Embryonic facial prominence (tissue), 1 donor: ENCODE measurements around the gene CDT1.

ENCODE experiments used
- DNase-seq: peaks from one replicate; pipeline ENCODE4 v3.0.0-alpha.2; 2016; ENCODE audit errors: extremely low spot score

CDT1 gene

DNA sequence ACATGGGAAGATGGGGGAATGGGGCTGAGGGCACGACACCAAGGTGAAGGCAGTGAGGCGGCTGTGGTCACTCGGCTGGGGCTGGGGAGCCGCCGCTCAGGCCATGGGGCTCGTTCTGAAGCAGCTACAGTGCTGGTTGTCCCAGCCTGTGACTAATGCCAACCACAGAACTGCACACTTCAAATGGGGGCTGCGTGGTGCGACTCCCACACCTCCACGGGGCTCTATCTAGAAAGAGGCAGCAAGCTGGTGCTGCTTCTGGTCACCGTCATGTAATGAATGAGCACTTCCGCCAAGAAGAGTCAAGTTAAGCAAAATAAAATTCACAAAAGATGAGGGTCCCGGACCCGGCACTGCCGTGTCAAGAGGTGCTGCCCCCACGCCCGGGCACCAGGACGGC, 33.2 kb downstream of the CDT1 start:
- no peak for DNase-seq

DNA sequence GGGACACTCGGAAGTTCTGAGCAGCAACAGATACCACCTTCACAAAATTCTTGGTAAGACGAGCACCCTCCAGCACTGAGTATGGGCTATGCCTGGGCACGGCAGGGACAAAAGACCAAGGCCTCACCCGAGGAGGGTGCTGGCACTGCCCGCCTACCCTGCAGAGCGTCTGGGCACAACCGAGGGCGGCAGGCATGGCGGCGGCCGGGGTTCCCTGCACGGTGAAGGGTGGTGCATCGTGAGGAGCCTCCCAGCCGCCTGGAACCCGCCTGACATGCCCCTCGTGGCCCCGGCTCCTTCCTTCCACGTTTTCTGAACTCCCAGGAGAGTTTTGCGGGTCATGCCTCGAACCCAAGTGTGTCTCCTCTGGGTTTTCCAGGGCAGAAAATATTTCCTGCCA, 34.2 kb downstream of the CDT1 start:
- DNase-seq = no peak

DNA sequence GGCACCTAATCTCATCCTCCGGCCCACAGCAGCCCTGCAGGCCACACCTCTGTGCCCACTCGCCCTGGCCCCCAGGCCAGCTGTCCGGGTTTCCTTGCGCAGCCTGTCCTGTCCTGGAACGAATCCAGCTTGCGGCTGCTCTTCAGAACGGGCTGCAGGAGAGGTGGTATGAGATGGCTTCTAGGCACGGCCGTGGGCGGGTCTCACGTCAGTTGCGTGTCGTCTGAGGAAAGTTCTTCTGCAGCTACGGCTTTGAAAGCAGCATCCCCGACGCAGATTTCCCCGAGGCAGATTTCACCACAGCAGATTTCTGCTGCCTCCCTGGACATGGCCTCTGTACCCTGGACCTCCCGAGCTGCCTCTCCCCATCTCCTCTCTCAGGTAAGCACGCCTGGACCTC, 35.0 kb downstream of the CDT1 start:
- DNase-seq = no peak

DNA sequence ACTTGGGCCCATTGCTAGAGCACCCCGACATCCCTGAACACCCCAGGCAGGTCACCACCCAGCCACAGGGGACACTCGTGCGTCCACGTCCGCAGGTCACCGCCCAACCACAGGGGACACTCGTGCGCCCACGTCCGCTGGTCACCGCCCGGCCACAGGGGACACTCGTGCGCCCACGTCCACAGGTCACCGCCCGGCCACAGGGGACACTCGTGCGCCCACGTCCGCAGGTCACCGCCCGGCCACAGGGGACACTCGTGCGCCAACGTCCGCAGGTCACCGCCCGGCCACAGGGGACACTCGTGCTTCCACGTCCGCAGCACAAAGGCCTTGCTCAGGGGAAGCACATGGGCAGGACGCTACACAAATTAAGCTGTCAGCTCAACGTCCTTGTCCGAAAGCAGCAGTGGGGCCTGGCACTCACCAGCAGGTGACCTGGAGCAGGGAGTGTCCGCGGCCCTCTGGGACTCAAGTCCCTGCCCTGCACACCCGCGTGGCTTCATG, 35.5 kb downstream of the CDT1 start:
- DNase-seq = no peak

DNA sequence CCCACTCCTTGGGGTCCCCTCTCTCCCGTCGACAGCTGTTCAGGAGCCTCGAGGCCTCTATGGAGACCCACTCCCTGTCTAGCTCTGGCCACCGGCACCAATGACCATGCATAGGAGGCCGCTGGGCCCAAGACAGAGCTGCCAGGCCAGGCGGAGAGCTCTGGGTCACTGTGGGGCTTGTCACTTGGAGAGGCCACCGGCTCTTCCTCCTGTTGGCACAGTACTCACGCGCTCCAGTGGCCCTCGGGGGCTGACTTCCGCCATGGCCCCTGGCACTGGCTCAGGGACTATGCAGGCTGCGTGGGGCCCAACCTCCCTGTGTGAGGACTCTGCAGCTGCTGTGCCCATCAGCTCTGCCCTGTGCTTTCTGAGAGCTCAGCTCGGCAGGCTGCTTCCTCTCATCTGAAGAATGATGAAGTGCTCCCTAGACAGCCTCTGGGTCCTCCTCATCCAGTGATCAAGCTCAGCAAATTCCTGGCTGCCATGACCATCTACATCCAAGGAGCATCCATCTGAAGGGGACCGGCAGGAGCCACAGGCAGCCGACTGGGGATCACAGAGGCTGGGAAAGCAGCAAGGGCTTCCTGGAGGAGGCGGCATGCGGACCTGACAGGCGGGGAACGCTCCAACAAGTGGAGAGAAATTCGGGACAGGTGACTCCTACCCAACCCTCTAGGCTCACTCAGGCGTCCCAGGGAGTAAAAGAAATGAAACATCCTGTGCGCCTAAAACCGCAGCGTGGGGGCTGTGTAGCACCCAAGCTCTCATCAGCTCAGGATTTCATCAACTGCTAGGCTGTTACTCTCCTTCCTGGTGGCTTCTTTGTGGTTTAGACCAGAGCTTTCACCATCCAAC, 36.4 kb downstream of the CDT1 start:
- no peak for DNase-seq

DNA sequence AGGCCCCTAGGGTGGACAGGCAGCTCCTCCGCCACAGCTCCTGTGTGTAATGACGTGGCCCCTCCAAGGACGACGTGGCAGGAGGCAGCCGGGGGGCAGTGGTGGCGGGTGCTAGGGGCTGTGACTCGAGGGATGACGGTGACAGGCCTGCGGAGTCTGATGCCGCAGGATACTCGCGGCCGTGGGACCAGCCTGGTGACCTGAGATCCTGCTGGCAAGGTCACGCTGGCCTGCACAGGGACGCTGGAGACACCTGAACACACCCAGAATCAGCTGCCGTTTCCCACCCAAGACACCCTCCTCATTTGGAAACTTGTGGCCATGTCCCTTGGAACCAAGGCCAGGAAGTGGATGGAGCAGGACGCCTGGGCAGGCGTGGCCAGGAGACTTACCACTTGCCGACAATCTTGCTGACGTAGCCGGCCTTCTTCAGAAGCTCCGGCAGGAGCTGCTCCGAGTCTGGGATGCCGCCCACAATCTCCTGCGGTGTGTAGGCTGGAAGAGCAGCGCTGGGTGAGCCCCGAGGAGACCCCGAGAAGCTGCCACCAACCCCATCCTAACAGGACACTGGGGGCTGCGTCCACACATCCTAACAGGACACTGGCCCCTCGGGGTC, 37.1 kb downstream of the CDT1 start:
- no peak for DNase-seq

DNA sequence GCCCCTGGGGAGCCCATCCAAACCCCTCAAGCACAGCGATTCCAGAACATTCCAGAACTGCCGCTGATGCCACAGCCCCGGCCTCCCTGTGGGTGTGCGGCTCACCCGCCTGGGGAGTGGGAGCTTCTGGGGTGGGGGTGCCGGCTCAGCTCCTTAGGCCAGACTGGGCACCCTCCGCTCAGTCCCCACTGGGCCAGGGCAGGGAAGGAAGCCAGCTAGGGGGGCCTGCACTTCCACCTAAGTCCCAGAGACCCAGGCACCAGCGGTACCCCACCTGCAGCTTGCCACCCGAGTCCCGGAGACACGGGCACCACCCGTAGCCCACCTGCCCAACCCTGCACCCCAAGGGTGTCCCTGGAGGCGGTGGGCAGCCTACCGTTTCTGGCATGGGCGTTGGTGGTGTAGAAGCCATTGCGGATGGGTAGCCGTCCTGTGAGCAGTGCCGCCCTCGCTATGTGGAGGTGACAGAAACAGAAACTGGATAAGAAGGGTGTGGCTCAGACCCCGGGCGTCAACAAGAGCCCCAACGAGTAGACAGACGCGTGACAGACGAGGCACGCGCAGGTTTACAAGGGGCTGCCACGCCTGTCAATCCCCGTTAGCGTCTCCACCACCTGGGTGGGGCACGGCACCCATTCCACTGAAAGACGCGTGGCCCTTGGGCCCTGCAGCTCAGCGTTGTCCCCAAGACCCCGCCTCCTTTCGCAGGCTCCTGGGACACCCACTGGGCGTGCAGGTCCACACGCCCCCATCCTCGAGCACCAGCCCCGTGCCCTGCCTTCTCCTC, 38.1 kb downstream of the CDT1 start:
- DNase-seq = no peak

DNA sequence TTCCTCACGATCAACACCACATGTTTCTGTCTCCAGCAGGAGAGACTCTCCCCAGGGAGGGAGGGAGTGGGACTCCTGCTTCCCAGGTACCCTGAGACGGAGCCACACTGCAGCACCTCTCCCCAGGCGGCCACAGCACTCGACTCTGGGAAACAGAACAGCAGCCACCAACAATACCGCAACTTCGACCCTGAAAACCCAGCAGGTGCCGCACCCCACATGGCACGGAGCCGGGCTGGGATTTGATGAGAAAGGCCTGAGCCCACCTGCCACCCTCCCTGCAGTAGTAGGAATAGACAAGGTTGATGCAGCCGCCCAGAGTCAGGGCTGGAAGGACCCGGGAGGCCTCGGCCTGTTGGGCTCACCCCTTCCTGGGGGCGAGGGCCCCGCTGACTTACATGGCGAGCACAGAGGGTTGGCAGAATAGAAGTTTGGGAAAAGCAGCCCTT, 38.7 kb downstream of the CDT1 start:
- DNase-seq = no peak

DNA sequence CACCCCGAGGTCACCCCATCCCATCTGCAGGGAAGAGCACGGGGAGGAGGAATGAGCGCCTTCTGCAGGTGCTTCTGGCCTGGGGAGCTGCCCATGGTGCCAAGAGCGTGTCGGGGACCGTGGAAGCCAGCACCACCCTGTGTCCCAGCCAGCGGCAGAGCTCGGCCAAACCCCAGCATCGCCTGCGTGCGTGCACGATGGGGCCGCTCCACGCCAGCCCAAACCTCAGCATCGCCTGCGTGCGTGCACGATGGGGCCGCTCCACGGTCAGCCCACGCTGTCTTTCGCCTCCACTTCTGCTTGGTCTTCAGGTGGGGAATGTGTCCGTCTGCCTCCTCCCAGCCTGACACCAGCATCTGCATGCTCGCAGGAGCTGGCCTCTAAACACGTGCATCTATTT, 39.2 kb downstream of the CDT1 start:
- no peak for DNase-seq

DNA sequence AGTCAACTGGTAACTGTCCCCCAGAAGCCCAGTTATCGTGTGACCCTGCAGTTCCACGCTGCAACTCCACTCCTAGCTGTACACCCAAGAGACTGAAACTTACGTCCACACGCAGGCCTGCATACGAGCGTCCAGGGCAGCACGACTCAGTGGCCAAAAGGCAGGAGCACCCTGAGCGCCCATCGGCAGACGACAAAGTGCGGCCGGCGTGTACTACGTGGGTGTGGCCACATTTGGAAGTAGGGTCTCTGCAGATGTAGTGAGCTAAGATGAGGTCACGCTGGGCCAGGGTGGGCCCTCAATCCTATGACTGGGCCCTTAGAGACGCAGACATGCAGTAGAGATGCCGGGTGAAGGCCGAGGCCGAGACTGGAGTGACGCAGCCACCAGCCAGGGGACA, 39.7 kb downstream of the CDT1 start:
- no peak for DNase-seq

DNA sequence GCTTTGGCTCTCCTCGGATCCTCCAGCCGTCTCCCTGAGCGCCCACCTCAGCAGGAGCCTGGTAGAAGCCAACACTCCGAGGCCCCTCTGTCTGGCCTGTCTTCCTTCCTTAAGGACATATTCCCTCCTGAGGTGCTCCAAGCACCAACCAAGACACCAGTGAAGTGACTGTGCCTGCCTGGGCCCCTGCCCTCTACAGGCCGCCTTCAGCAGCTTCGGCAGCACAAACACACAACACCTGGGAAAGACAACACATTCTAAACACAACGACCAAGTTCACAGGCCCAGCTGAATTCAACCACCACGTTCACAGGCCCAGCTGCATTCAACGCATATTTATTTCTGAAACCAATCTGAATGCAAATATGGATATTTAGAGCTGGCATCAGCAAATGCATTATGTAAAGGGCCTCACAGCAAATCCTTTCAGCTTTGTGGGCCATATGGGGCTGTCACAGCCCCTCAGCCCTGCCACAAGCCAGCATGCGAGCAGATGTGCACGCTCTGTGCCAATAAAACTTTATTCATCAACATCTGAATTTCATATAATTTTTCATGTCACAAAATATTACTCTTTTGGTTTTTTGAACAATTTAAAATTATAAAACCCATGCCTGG, 40.9 kb downstream of the CDT1 start:
- DNase-seq = no peak

DNA sequence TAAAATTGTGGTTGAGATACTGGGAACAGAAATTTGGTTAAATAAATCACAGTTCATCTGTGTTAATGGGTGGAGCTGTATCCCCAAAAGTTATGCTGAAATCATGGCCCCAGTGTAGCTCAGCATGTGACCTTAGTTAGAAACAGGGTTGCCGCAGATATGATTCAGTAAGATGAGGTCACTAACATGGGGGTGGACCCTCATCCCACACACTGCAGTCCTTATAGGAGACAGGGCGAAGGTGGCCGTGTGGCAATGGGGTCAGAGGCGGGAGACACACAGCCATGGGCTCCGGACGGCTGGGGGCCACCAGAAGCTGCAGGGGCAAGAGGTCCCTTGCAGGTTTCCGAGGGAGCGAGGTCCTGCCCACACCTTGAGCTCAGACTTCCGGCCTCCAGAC, 42.5 kb downstream of the CDT1 start:
- no peak for DNase-seq

DNA sequence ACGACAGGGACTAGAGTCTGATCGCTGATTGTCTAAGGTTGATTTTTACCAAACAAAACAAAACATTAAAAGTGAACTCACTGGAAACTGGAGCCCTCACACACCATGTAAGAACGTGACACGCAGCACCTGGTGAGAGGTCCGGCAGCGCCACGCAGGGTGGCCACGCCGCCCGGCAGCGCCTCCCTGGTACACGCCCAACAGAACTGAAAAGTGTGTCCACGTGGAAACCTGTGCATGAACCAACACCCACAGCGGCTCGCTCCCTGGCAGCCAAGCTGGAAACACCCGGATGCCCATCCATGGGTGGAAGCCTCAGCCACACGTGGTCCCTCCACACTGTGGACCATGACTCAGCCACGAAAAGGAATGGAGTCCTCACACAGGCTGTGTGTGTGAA, 44.1 kb downstream of the CDT1 start:
- DNase-seq = no peak

DNA sequence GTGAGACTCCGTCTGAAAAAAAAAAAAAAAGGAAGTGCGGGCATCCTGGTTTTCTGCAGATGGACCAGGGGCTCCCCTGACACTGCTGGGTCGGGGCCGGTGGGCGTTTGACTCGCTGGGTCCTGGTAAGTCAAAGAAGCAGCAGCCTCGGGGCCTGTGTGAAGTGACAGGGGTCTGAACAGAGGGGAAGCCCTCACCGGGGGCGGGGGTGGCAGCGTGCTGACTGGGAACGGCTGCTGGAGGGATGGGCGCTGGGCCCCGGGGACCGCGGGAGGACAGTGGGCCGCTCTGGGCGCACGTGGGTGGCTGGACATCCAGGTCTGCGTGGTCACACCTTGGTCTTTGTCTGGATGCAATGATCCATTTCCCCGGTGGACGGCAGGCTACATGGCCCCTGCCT, 45.0 kb downstream of the CDT1 start:
- DNase-seq = no peak

DNA sequence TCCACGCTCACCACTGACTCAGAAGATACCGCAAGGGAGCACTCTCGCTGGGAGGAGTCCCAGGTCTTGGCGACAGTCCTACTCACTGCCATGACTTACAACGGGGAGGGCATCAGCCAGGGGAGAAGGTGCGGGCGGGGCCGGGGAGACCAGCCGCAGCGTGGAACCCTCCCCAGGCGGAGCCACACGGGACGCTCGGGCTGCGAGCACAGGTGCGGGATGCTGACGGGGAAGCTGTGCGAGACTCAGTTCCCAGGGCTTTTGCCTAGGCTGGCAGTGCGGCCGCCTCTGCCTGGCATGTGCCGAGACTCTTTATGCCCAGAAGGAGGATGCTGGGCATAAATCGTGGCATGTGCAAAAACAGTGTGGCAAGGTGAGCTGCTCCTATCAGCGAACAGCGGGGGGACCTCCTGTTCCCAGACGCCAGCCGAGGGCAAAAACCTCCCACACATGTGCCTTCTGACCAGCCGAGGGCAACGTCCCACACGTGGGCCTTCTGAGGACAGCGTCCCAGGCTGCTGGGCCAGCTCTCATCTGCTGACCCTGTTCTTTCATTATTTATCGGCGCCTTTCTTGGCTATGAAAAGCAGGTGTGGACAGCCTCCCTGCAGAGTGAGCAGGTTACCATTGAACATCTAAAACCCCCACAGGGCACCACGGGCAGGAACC, 47.1 kb downstream of the CDT1 start:
- no peak for DNase-seq

DNA sequence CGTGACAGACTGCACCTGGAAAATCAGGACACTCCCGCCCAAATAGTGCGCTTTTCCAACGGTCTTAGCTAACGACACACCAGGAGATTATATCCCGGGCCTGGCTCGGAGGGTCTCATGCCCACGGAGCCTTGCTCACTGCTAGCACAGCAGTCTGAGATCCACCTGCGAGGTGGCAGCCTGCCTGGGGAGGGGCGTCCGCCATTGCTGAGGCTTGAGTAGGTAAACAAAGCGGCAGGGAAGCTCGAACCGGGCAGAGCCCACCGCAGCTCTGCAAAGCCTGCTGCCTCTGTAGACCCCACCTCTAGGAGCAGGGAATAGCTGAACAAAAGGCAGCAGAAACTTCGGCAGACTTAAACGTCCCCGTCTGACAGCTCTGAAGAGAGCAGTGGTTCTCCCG, 48.0 kb downstream of the CDT1 start:
- DNase-seq = no peak

DNA sequence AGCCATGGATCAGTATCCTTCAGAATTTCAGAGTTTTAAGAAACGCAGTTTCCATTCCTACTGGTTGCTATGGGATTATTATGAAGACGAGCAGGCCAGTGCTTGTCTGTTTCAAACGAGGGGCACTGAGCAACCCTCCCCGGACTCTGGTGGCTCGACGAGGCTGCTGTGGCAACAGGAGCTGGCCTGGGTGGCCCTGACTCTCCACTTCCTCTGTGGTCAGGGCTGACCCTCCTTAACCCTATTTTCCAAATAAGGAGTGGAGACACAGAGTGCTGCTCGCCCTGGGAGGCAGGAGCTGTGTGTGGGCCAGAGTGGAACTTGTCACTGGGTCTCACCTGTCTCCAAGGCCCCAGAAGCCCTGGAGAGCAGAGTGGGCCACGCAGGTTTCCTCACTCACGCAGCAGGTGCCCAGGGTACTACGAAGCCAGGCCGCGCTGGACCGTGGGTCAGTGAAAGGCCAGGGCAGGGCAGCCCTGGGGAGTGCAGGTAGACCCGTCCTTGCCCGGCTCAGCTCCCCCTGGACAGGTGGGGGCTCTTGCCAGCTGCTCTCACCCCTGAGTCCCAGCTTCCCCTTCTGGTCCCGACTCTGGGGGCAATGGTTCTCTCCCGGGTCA, 49.8 kb downstream of the CDT1 start:
- DNase-seq = no peak

DNA sequence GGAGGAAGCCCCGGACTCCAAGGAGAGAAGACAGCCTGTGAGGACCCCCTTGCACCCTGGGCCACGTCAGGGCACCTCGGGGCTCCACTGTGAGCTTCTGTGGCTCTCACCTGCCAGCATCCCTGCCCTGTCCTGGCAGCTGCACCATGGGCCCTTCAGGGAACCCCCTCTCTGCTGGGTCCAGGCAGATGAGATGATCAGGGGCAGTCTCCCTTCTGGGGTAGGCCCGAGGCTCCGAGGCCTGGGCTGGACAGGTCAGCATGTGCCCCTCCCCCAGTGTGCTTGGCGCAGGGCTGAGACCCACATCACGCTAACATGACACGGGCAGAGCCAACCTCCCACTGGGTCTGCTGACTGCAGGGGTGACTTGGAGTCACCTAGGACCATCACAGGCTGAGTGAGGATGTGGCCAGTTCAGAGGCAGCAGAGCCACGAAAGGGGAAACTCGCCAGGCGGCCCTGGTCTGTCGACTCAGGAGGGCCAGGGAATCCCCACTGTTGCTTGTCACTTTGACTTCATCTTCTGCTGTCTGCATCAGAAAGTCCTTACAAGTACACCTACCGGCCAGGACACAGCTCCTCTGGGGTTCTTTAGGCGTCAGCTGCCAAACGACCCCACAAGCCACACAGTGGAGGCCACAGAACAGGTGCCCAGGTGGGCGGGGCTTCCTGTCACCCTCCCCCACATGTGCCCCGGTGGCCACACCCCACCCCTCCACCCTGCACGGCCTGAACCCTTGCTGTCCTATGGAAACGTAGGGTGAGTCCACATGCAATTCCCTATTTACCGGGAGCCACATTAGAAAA, 50.9 kb downstream of the CDT1 start:
- no peak for DNase-seq

DNA sequence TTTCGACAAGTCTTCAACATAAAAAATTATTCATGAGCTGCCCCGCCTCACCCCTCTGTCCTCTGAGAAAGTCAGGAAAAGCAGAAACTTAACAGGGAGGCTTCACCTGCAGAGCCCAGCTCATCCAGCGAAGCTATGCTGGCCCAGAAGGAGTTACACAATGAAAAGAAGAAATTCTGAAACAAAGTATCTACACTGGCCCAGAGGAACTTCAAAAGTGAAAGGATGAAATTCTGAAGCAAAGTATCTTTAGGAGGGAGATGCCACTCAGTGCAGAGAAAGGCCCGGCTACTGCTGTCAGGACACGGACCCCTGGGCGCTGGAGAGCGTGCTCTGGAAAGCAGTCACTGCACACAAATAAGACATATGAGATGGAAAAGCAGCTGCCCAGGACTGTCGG, 51.6 kb downstream of the CDT1 start:
- DNase-seq = no peak

DNA sequence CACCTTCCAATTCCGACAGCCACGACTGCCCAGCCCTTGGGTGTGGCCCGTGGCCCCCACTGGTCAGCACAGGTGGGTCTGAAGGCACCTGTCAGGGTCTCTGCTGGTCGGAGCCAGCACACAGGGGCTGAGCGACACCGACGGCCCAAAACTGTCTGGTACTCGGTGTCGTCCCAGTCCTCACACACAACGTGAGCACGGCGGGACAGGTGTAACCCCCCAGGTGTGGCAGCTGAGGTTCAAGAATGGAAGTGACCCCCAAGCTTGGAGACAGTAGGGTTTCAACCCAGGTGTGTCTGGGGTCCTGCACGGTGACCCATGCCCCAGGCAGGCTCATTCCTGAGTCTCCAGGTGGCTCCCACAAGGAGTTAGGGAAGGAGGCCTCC, 52.1 kb downstream of the CDT1 start:
- no peak for DNase-seq
